ENCODE results near the gene ACTL10.

ACTL10 gene

DNA sequence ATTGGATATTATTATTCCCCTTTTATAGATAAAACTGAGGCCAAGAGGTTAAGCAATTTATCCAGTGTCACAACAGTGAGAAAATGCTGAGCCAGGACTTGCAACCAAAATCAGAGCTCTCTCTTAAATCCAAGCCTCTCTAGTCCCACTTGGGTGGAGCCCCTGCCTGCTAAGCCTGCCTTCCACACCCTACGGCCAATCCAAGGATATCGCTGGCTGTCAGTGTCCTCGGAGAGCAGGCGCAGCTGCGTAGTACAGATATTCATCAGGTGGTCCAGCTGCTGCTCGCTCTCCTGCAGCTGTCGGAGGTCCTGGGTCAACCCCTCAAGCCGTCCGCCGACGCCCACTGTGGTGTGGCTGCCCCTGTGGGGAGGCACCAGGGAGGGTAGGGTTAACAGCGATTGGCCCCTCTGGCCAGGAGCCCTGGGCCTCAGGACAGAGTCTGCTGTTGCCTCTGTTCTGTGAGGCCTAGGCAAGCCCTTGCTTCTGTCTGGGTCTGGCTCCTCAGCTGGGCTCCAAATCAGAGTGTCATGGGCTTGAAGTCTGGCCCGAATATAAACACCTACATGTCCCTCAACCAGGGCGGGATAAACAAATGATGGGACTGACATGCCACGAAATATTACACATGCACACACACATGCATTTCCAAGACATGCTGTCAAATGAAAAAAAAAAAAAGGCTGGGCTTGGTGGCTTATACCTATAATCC is 11.4 kb downstream of the ACTL10 start:
- no peak for DNase-seq (ENCODE audit: extremely low spot score)
- ChIA-PET CTCF (no interaction called here), POLR2A (interaction anchor here (1.2 kb wide), 1 partner anchor 15 kb away, joined by 4 read pairs; no protein-coding TSS in a partner anchor)

DNA sequence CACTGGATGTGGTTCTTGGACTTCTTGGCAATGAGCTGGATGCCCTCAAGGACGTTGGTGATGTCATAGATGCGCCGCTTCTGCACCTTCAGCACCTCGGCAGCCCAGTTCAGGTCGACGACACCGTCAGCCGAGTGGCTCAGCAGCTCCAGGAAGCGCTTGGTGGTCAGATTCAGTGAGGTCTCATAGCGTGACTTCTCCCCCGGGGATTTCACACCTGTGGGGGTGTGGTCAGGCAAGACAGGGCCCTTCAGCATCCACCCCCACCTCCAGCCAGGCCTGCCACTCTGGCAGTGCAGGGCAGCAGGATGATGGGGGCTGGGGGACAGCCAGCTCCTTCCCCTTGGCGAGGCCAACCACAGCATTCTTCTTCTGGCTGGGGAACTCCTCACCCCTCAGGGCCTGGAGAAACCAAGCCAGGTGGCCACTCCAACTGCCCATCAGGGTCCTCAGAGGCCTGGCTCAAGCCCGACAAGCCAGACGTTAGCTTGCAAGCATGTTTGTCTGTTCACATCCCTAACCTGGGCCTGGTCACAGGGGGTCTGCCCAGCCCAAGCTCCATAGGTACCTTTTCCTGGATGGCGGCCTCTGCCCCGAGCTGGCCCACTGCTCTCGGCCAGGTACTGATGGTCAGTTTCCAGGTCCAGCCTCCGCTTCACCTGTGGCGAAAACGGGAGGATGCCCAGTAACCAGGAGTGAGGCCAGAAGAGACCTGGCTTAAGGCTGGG is 13.2 kb downstream of the ACTL10 start:
- TF ChIP-seq SP1 (IDR thresholded peaks at IDR 0.05) (no peak), HDGF (IDR thresholded peaks at IDR 0.05; ENCODE audit: borderline replicate concordance) (no peak), L3MBTL2 (conservative IDR thresholded peaks at IDR 0.05) (no peak), ZNF384 (IDR thresholded peaks at IDR 0.05) (no peak), ARNT (IDR thresholded peaks at IDR 0.05) (no peak), ELF4 (IDR thresholded peaks at IDR 0.05) (no peak), LEF1 (IDR thresholded peaks at IDR 0.05; ENCODE audit: borderline replicate concordance) (no peak), CTBP1 (IDR thresholded peaks at IDR 0.05; ENCODE audit: borderline replicate concordance) (no peak), FOXK2 (IDR thresholded peaks at IDR 0.05) (no peak), FOXA1 (IDR thresholded peaks at IDR 0.05) (no peak), SUZ12 (IDR thresholded peaks at IDR 0.05) (no peak), NFRKB (IDR thresholded peaks at IDR 0.05) (no peak), FOXM1 (IDR thresholded peaks at IDR 0.05; ENCODE audit: borderline replicate concordance) (no peak), TARDBP (IDR thresholded peaks at IDR 0.05) (no peak), BHLHE40 (IDR thresholded peaks at IDR 0.05; ENCODE audit: borderline replicate concordance) (no peak)
- TF ChIP-seq, protein P1, sequence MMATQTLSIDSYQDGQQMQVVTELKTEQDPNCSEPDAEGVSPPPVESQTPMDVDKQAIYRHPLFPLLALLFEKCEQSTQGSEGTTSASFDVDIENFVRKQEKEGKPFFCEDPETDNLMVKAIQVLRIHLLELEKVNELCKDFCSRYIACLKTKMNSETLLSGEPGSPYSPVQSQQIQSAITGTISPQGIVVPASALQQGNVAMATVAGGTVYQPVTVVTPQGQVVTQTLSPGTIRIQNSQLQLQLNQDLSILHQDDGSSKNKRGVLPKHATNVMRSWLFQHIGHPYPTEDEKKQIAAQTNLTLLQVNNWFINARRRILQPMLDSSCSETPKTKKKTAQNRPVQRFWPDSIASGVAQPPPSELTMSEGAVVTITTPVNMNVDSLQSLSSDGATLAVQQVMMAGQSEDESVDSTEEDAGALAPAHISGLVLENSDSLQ (IDR thresholded peaks at IDR 0.05) = no peak
- ChIA-PET POLR2A (interaction anchor here (0.8 kb wide), 1 partner anchor 16 kb away, joined by 8 read pairs; no protein-coding TSS in a partner anchor), CTCF (no interaction called here)
- no peak for DNase-seq (ENCODE audit: extremely low spot score)

More for the DNA sequence above, 11.4 kb downstream of the ACTL10 start:
- TF ChIP-seq BHLHE40 (IDR thresholded peaks at IDR 0.05; ENCODE audit: borderline replicate concordance) (no peak), ARNT (IDR thresholded peaks at IDR 0.05) (no peak), LEF1 (IDR thresholded peaks at IDR 0.05; ENCODE audit: borderline replicate concordance) (no peak), SP1 (IDR thresholded peaks at IDR 0.05) (no peak), L3MBTL2 (conservative IDR thresholded peaks at IDR 0.05) (no peak), CTBP1 (IDR thresholded peaks at IDR 0.05; ENCODE audit: borderline replicate concordance) (no peak), ELF4 (IDR thresholded peaks at IDR 0.05) (no peak)

DNA sequence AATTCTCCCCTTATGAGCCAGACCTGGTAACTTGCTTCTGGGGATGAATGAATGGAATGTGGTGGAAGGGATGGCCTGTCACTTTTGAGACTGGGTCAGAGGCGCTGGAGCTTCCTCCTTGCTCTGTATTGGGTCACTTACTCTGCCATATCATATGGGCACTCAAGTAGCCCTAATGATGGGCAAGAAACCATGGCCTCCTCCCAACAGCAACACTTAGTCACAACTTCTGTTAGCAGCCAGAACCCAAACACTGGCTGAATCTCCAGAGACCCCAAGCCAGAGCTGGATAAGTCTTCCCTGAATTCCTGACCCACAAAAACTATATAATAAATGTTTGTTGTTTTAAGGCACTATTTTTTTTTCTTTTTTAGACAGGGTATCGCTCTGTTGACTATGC is 13.9 kb downstream of the ACTL10 start:
- ChIA-PET CTCF (no interaction called here), POLR2A (interaction anchor here (1.0 kb wide), 1 partner anchor 38 kb away, joined by 3 read pairs; no protein-coding TSS in a partner anchor)
- DNase-seq (ENCODE audit: extremely low spot score) = no peak
- TF ChIP-seq ZNF384 (IDR thresholded peaks at IDR 0.05) (no peak), NFRKB (IDR thresholded peaks at IDR 0.05) (no peak), SUZ12 (IDR thresholded peaks at IDR 0.05) (no peak), TARDBP (IDR thresholded peaks at IDR 0.05) (no peak), ELF4 (IDR thresholded peaks at IDR 0.05) (no peak), LEF1 (IDR thresholded peaks at IDR 0.05; ENCODE audit: borderline replicate concordance) (no peak), BHLHE40 (IDR thresholded peaks at IDR 0.05; ENCODE audit: borderline replicate concordance) (no peak), FOXA1 (IDR thresholded peaks at IDR 0.05) (no peak), CTBP1 (IDR thresholded peaks at IDR 0.05; ENCODE audit: borderline replicate concordance) (no peak), FOXM1 (IDR thresholded peaks at IDR 0.05; ENCODE audit: borderline replicate concordance) (no peak), ARNT (IDR thresholded peaks at IDR 0.05) (no peak), HDGF (IDR thresholded peaks at IDR 0.05; ENCODE audit: borderline replicate concordance) (no peak), L3MBTL2 (conservative IDR thresholded peaks at IDR 0.05) (no peak), FOXK2 (IDR thresholded peaks at IDR 0.05) (no peak), SP1 (IDR thresholded peaks at IDR 0.05) (no peak)
- TF ChIP-seq, protein P1 (IDR thresholded peaks at IDR 0.05) = no peak

DNA sequence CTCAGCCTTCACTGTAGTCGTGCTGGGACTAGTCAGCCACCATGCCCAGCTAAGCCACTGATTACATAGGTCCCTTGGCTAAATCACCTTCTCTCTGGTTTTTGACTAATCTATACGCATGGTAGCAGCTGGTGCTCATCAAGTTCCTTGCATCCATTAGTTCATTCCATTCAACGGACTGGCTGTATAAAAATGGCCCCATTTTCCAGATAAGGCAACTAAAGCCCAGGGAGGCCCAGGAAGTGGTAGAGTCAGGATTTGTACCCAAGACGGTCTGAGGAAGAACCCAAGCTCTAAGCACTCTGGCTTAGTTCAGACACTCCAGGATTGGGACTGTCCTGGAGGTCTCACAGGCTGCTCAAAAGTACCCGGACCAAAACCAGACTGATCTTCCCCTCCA is 14.5 kb downstream of the ACTL10 start:
- ChIA-PET POLR2A (interaction anchor here (1.0 kb wide), 1 partner anchor 38 kb away, joined by 3 read pairs; no protein-coding TSS in a partner anchor), CTCF (no interaction called here)
- DNase-seq (ENCODE audit: extremely low spot score) = no peak
- no peak for TF ChIP-seq CTBP1 (IDR thresholded peaks at IDR 0.05; ENCODE audit: borderline replicate concordance)
- no peak for TF ChIP-seq FOXA1 (IDR thresholded peaks at IDR 0.05)
- no peak for TF ChIP-seq HDGF (IDR thresholded peaks at IDR 0.05; ENCODE audit: borderline replicate concordance)
- TF ChIP-seq ARNT (IDR thresholded peaks at IDR 0.05) = no peak
- TF ChIP-seq TARDBP (IDR thresholded peaks at IDR 0.05) = no peak
- no peak for TF ChIP-seq ZNF384 (IDR thresholded peaks at IDR 0.05)
- TF ChIP-seq SUZ12 (IDR thresholded peaks at IDR 0.05) = no peak
- no peak for TF ChIP-seq SP1 (IDR thresholded peaks at IDR 0.05)
- TF ChIP-seq, protein P1 (IDR thresholded peaks at IDR 0.05) = no peak
- no peak for TF ChIP-seq BHLHE40 (IDR thresholded peaks at IDR 0.05; ENCODE audit: borderline replicate concordance)
- TF ChIP-seq LEF1 (IDR thresholded peaks at IDR 0.05; ENCODE audit: borderline replicate concordance) = no peak
- no peak for TF ChIP-seq ELF4 (IDR thresholded peaks at IDR 0.05)
- no peak for TF ChIP-seq NFRKB (IDR thresholded peaks at IDR 0.05)
- TF ChIP-seq L3MBTL2 (conservative IDR thresholded peaks at IDR 0.05) = no peak
- TF ChIP-seq FOXK2 (IDR thresholded peaks at IDR 0.05) = no peak
- no peak for TF ChIP-seq FOXM1 (IDR thresholded peaks at IDR 0.05; ENCODE audit: borderline replicate concordance)

DNA sequence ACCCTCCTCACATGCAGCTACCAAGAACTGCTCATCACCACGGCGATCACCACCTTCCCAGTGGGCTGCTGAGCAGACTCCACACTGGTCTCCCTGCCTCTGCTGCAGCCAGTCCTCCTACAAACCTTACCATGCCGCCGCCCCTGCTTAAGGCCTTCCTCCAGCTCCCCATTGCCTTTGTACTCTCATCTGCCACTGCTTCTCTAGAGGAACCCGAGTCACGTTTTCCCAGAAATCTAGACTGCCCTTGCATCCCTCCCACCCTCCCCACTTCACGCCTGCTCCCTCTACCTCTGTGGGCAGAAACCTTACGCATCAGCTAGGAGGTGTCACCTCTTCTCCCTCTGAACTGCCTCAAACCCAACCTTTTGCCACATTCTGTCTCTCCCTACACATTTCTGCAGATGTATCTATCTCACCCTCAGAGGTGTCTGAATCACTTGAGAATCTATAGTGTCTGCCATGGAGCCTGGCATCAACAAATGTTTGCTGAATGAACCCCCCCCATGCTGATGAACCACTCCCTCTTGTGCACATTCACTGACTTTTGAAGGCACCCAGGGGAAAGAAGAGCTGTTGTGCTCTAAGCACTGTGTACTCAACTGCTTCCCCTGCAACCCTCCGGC is 15.1 kb downstream of the ACTL10 start:
- ChIA-PET POLR2A (interaction anchor here (1.0 to 1.3 kb wide), 2 partner anchors 19 to 37 kb away, joined by 3 to 5 read pairs; no protein-coding TSS in a partner anchor), CTCF (no interaction called here)
- no peak for TF ChIP-seq SUZ12 (IDR thresholded peaks at IDR 0.05)
- no peak for TF ChIP-seq ELF4 (IDR thresholded peaks at IDR 0.05)
- no peak for TF ChIP-seq SP1 (IDR thresholded peaks at IDR 0.05)
- no peak for TF ChIP-seq TARDBP (IDR thresholded peaks at IDR 0.05)
- TF ChIP-seq ARNT (IDR thresholded peaks at IDR 0.05) = no peak
- no peak for TF ChIP-seq CTBP1 (IDR thresholded peaks at IDR 0.05; ENCODE audit: borderline replicate concordance)
- TF ChIP-seq ZNF384 (IDR thresholded peaks at IDR 0.05) = no peak
- no peak for DNase-seq (ENCODE audit: extremely low spot score)

Data from HEK293T (cell line).